ENCODE measurements around the gene NPAT.

- TF ChIP-seq FOXM1 (IDR thresholded peaks at IDR 0.05; ENCODE audit: low read depth, low read length) (no peak), EP300 (IDR thresholded peaks at IDR 0.05; ENCODE audit: borderline replicate concordance in 1 of 2, control insufficient read depth in 1 of 2, low read depth in 2 of 2, low read length in 2 of 2) (no peak), POLR2A (IDR thresholded peaks at IDR 0.05; ENCODE audit: low read depth, low read length) (no peak), MYC (IDR thresholded peaks at IDR 0.05; ENCODE audit: insufficient read depth, insufficient read length, insufficient replicate concordance, low read length, severe bottlenecking) (no peak), NRF1 (conservative IDR thresholded peaks at IDR 0.05; ENCODE audit: low read depth, low read length) (no peak), PBX3 (IDR thresholded peaks at IDR 0.05; ENCODE audit: insufficient replicate concordance, low read depth, low read length) (no peak), TARDBP (IDR thresholded peaks at IDR 0.05; ENCODE audit: borderline replicate concordance) (no peak), SMAD1 (IDR thresholded peaks at IDR 0.05; ENCODE audit: low read depth, partially characterized antibody) (no peak), NFXL1 (IDR thresholded peaks at IDR 0.05; ENCODE audit: borderline replicate concordance) (no peak), CHD1 (IDR thresholded peaks at IDR 0.05; ENCODE audit: low read depth, low read length) (no peak)
- TF ChIP-seq, protein P1, sequence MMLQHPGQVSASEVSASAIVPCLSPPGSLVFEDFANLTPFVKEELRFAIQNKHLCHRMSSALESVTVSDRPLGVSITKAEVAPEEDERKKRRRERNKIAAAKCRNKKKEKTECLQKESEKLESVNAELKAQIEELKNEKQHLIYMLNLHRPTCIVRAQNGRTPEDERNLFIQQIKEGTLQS (IDR thresholded peaks at IDR 0.05; ENCODE audit: borderline replicate concordance, extremely low read depth, low read depth, low read length), result no peak
- TF ChIP-seq, protein P2, sequence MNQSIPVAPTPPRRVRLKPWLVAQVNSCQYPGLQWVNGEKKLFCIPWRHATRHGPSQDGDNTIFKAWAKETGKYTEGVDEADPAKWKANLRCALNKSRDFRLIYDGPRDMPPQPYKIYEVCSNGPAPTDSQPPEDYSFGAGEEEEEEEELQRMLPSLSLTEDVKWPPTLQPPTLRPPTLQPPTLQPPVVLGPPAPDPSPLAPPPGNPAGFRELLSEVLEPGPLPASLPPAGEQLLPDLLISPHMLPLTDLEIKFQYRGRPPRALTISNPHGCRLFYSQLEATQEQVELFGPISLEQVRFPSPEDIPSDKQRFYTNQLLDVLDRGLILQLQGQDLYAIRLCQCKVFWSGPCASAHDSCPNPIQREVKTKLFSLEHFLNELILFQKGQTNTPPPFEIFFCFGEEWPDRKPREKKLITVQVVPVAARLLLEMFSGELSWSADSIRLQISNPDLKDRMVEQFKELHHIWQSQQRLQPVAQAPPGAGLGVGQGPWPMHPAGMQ (IDR thresholded peaks at IDR 0.05; ENCODE audit: borderline replicate concordance), result no peak
- TF ChIP-seq, protein P3, sequence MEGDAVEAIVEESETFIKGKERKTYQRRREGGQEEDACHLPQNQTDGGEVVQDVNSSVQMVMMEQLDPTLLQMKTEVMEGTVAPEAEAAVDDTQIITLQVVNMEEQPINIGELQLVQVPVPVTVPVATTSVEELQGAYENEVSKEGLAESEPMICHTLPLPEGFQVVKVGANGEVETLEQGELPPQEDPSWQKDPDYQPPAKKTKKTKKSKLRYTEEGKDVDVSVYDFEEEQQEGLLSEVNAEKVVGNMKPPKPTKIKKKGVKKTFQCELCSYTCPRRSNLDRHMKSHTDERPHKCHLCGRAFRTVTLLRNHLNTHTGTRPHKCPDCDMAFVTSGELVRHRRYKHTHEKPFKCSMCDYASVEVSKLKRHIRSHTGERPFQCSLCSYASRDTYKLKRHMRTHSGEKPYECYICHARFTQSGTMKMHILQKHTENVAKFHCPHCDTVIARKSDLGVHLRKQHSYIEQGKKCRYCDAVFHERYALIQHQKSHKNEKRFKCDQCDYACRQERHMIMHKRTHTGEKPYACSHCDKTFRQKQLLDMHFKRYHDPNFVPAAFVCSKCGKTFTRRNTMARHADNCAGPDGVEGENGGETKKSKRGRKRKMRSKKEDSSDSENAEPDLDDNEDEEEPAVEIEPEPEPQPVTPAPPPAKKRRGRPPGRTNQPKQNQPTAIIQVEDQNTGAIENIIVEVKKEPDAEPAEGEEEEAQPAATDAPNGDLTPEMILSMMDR (IDR thresholded peaks at IDR 0.05 in 2 of 3, conservative IDR thresholded peaks at IDR 0.05 in 1 of 3; ENCODE audit: control insufficient read depth in 2 of 3, extremely low read depth in 1 of 3, insufficient read depth in 1 of 3, low read depth in 3 of 3, low read length in 3 of 3), result peak; percentile 36 to 59 (median 47); a peak in 4 of 6 replicates
- TF ChIP-seq, protein P4, sequence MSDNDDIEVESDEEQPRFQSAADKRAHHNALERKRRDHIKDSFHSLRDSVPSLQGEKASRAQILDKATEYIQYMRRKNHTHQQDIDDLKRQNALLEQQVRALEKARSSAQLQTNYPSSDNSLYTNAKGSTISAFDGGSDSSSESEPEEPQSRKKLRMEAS (IDR thresholded peaks at IDR 0.05; ENCODE audit: low read depth, low read length), result no peak
These were observed 104.6 kb downstream of the NPAT start for GRCh38 chr11:108117746-108118371.
